OCI-LY1 (cell line): Measurements from ENCODE around the gene CHMP2A.
A peak's percentile ranks its signal among the peaks of the same experiment; 100 is the strongest.

Experiments used
- CTCF ChIP-seq: fragments of 200-600 bp; sonication (generic), shearing (Covaris generic); IDR thresholded peaks from 2 replicates; pipeline ENCODE4 v1.5.1; 2017; ENCODE audit warnings: mild to moderate bottlenecking, antibody characterized with exemption, low read length, moderate library complexity, mixed read lengths
- EZH2 ChIP-seq: fragments of 200-600 bp; sonication (generic), shearing (Covaris generic); IDR thresholded peaks from 2 replicates; pipeline ENCODE4 v1.8.0; 2017; ENCODE audit warnings: borderline replicate concordance, mixed run types, mild to moderate bottlenecking, antibody characterized with exemption, low read length, moderate library complexity, mixed read lengths

- TF ChIP-seq EZH2 (no peak), CTCF (peak; percentile 98)
These were observed 41.0 kb downstream of the CHMP2A start for GRCh38 chr19:58513694-58514563.
